NCI-H345 treated with DMSO at 0.1 percent for 48 hours (cell line): ENCODE measurements around the gene SETD7.

ENCODE experiments used
- DNase-seq: peaks from one replicate; lab custom pipeline; 2025; ENCODE audit not compliant: unreplicated experiment; lab: John Stamatoyannopoulos, UW

Gene SETD7

DNA sequence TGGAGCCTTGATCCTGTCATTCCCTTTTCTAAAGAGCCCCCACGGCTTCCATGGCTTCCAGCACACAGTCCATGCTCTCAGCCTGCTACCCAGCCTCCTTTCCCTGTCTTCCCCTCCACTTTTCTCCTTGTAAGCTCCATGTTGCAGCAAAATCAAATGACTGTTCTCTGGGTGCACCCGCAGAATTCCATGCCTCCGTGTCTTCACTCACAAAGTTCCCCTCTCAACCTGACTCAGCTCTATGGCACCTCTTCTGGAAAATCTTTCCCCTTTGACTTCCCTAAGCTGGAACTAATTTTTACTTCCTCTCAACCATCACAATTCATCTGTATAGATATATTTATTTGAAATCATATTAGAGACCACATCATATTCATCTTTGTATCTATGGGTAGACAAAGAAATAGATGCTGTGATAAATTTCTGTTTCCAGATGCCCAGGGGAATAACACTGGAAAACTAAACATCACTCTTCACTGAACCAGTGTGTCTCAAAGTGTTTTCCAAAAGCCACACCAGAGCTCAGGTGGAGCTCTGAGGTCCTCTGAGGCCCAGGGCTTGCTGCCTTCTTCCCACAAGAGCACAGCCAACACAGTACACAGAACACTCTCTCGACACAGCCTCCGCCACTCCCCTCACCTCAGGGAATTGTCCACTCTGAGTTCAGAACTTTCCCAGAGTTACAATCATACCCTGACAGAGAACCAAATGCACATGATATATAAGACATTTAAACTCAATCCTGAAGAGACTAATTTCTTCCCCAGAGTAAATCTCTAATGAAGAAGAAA, 3.3 kb downstream of the SETD7 start:
- DNase-seq = no peak

- no peak for DNase-seq
Observed at GRCh38 chr4:139550724-139551429, 5.1 kb downstream of the SETD7 start.

- no peak for DNase-seq
Observed at GRCh38 chr4:139547979-139548378, 8.0 kb downstream of the SETD7 start.

GRCh38 chr4:139540632-139541031, 15.4 kb downstream of the SETD7 start:
- DNase-seq = no peak

DNA sequence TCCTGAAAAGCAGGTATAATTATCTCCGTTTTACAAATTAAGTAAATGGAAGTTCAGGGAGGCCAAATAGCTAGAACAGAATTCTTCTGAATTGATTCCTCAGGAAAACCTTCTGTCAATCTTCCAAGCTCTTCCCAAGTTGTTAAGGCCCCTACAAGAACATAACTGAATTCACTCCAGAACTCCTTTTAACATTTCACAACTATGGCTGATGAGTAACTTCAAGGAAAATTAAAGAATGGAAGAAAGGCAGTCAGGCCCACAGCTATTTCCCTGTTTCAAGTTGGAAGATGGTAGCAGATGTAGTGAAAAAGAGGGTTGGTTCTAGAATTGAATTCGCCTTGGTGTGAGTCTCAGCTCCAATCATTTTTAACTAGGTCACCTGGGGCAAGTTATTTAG, 15.9 kb downstream of the SETD7 start:
- DNase-seq = no peak

- no peak for DNase-seq
Observed at GRCh38 chr4:139537292-139537691, 18.7 kb downstream of the SETD7 start.

- no peak for DNase-seq
Observed at GRCh38 chr4:139535871-139536234, 20.2 kb downstream of the SETD7 start.

DNA sequence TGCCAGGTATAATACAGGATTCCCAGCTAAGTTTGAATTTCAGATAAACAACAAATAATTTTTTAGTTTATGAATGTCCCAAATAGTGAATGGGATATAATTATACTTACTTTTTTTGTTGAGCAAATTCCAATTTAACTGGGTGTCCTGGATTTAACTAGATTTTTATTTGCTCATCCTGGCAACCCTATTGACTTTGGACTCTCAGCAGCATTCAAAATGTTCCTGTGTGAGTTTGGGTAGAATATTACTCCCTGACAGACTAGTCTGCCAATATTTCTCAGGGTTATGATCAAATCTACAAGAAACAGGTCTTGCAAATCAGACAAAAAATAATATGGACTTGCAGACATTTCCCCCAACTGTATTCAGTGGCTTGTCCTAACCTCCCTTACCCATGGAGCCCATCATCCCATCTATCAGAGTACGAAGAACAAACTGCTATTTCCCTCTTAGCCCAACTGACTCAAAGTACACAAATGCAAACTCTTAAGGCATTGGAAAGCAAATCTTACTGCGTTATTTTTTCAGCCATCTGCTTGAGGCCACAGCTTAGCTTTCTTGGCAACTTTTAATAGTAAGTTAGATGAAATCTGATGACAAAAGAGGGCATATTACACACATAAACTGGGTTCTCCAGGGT, 20.7 kb downstream of the SETD7 start:
- no peak for DNase-seq

DNA sequence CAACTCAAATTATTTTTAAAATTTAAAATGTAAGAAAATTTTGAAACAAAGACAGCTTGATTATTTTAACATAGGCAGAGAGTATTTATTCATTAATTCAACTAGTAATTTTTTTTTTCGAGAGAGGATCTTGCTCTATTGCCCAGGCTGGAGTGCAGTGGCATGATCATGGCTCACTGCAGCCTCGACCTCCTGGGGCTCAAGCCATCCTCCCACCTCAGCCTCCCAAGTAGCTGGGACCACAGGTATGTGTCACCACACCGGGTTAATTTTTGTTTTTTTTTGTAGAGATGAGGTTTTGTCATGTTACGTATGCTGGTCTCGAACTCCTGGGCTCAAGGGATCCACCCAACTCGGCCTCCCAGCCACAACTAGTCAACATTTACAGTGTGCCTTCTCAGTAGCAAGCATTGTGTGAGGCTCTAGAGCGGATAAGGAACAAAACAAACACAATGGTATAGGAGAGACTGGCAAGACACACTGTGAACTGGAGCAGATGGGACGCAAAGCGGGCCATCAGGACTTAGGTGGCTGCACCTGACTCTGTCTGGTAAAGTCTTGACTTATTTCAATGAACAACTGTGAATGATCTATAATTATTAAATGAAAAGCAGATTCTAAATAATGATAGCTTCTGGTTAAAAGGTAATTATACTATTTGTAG, 21.6 kb downstream of the SETD7 start:
- no peak for DNase-seq

DNA sequence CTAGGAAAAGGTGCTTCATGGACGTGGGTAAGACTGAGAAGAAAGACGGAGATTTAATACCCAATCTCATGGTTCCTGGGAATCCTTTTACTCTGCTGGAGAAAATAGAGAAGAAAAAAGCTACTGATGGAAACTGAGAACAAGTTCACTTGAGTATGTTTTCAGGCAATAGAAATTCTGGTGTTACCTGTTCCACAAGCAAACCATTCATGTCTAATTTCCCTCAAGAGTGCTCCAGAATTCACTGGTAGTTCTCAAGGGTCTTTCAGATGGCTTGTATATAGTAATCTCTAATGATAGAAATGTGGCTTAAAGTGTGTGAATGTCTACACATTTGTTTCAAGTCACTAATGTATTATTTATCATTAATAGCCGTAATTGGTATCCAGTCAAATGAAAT, 22.5 kb downstream of the SETD7 start:
- DNase-seq = no peak

DNA sequence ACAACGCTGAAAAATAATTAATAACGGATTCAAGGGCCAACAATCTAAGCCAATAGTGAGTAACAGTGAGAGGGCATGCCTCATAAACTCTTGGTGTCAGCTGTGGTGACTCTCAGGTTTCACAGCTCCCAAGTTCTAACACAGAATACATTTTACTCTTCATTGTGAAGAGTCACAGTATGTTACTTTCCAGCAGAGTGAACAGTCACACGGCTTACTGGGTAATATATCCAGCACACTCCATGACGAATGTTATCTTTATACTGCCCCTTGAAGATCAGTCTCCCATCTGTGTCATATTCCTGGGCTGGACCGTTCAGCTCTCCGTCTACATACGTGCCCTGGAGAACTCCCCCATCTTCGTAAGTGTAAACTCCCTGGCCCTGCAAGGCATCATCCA, 23.1 kb downstream of the SETD7 start:
- no peak for DNase-seq

GRCh38 chr4:139530833-139531427, 25.1 kb downstream of the SETD7 start:
- DNase-seq = no peak

GRCh38 chr4:139528377-139529005, 27.5 kb downstream of the SETD7 start:
- DNase-seq = no peak

DNA sequence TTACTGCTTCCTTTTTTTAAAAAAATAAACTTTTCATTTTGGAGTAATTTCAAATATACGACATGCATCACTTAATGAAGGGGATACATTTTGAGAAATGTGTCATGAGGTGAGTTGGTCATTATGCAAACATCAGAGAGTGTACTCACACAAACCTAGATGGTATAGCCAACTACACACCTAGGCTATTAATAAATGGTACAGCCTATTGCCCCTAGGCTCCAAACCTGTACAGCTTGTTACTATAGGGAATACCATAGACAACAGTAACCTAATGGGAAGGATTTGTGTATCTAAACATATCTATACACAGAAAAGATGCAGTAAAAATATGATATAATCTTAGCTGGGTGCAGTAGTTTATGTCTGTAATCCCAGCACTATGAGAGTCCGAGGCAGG, 29.1 kb downstream of the SETD7 start:
- DNase-seq = no peak

DNA sequence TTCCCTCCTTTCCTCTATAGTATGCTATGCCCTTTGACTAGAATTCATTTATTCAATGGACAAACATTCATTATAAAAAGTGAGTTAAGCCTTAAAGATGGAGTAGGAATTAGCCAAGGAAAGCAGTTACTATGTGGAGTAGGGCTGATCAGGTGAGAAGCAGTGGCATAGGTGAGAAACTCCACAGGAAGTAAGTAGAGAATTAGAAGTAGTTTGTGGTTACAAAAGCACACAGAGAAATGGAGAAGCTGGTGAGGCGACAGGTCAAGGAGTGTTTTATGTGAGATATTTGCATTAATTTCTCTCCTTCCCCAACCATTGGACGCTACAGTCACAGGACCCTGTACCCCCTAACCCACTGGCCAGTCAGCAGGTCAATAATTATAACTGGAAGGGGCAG, 30.6 kb downstream of the SETD7 start:
- DNase-seq = no peak

DNA sequence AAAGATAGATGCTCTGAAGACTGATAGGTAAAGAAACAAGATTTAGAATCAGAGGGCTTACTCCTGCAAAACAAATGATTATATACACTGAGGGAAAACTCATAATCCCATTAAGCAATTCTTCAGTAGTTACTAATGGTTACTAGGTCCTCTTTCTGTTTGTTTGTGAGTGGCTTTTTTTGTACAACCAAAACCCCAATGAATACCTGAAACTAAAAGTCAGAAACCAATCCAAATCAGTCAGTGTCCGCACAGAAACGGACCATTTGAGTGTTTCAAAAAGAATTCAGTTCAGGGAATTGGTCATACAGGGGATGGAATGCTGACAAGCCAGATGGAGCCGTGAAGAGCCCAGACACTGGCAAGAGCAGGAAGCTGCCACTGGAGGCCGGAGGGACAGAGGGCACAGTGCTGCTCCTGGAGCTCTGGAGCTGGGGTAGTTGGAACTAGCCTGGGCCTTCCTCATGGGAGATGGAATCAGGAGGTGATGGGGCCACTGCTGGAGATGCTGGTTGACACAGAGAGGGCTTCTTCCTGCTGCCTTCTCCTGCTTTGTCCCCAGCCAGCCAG, 31.9 kb downstream of the SETD7 start:
- DNase-seq = no peak

DNA sequence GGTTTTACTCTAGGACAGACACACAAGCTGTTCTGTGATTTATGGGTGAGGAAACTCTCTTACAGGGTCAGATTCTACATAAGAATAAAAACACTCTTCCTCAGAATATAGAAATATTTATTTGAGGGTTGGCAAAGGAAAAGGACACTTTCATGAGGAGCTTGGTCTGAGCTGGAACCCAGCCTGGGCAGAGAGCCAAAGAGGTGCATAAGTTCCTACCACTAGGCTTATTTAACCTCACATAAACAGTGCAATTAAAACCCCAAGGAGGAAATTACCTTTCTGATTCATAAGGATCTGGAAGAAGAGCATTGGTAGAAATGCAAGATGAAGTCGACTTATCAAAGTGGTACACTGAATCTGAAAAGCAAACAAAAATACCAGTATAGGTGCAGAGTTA, 32.9 kb downstream of the SETD7 start:
- DNase-seq = no peak

DNA sequence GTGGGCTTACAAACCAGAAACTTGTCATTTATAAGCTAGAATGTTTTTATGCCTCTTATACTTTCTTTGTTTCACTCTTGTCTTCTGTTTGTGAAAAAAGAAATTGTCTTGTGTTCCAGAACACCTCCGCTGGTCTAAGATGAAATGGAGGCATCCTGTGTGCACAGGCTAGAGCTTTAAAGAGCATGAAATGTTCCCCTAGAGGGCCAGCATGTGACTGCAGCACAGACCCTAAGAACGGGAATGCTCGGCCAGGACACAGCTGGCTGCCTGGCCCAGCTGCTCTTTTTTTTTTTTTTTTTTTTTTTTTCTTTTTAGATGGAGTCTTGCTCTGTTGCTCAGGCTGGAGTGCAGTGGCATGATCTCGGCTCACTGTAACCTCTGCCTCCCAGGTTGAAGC, 33.6 kb downstream of the SETD7 start:
- no peak for DNase-seq

DNA sequence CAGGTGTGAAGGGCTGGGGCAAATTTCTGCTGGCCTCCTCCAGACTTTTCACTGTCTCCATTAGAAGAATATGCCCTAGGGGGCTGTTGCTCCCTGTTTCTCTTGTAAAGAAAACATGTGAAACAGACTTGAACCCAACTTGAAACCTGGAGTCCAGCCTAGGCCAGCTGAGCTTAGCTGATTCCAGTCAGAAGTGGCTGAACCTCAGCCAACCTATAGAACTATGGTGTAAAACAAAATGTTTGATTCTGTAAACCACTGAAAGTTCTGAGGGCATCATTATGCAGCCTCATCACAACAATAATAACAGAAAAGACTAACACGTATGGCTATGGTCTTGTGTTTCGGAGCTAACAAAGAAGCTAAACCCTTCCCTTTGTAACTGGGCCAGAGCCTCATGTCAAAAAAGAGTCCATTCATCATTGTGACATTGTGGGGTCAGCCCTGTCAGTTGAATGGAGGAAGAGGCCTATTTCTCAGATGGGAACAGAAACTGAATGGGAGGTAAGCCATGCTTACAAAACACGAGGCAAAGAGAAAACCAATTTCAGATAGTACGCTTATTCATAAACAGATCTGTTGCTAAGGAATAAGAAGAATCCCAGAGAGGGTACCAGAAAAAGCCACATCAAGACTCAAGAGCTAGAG, 34.1 kb downstream of the SETD7 start:
- DNase-seq = no peak

GRCh38 chr4:139515531-139515958, 40.5 kb downstream of the SETD7 start:
- no peak for DNase-seq
